HEK293 (cell line): ENCODE data around the gene SPATA31D1.

Source experiments
- CTCF ChIA-PET: fragments of 350-600 bp; formaldehyde crosslinking; extraction: SDS; loops from one replicate; lab custom pipeline; 2021; ENCODE audit warnings: antibody characterized with exemption; lab: Yijun Ruan, JAX
- POLR2A ChIA-PET: fragments of 300-600 bp; formaldehyde crosslinking; extraction: SDS; loops from one replicate; lab custom pipeline; 2020; ENCODE audit warnings: antibody characterized with exemption, inconsistent platforms; lab: Yijun Ruan, JAX
- H3K27ac ChIP-seq: fragments of 200-500 bp; sonication (Bioruptor generic); 2 replicates; pipeline ENCODE4 v1.5.1; 2014; ENCODE audit warnings: low read depth, low read length, control low read depth, inconsistent platforms; ENCODE audit errors: extremely low read depth
- H3K36me3 ChIP-seq, 2 experiments: fragments of 200-500 bp in 1 of 2; sonication (Bioruptor generic) in 1 of 2; 1 replicate in 1 of 2; 2 replicates in 1 of 2; pipeline ENCODE4 v1.5.1; 2014 to 2017; ENCODE audit warnings: inconsistent platforms in 2 of 2, low read length in 2 of 2; ENCODE audit not compliant: control insufficient read depth in 2 of 2, insufficient read depth in 1 of 2
- H3K4me1 ChIP-seq: fragments of 200-500 bp; sonication (Bioruptor generic); 2 replicates; pipeline ENCODE4 v1.5.1; 2014; ENCODE audit warnings: mild to moderate bottlenecking, low read length, inconsistent platforms; ENCODE audit not compliant: control insufficient read depth, insufficient read depth
- H3K4me3 ChIP-seq: 2 replicates; pipeline ENCODE4 v1.5.1; 2011; ENCODE audit warnings: low read depth, mild to moderate bottlenecking, control low read depth, low read length, moderate library complexity
- H3K9me3 ChIP-seq: fragments of 200-500 bp; sonication (Bioruptor generic); 2 replicates; pipeline ENCODE4 v1.5.1; 2014; ENCODE audit warnings: low read depth, low read length, inconsistent platforms; ENCODE audit not compliant: control insufficient read depth, insufficient read depth
- BCL11B ChIP-seq: fragments of 450-650 bp; formaldehyde crosslinking; IDR thresholded peaks from 2 replicates; pipeline ENCODE4 v1.5.1; 2016; ENCODE audit warnings: low read depth, missing biosample characterization, missing genetic modification characterization
- GLIS2 ChIP-seq: fragments of 450-650 bp; formaldehyde crosslinking; IDR thresholded peaks from 2 replicates; pipeline ENCODE4 v1.5.1; 2016; ENCODE audit warnings: missing biosample characterization, missing genetic modification characterization
- IKZF3 ChIP-seq: fragments of 450-650 bp; IDR thresholded peaks from 2 replicates; pipeline ENCODE4 v1.5.0; 2018; ENCODE audit warnings: missing biosample characterization, mild to moderate bottlenecking, missing genetic modification characterization, moderate library complexity
- ZBTB17 ChIP-seq: fragments of 450-650 bp; formaldehyde crosslinking; IDR thresholded peaks from 2 replicates; pipeline ENCODE4 v1.5.1; 2016; ENCODE audit warnings: missing biosample characterization, missing genetic modification characterization
- ZNF155 ChIP-seq: fragments of 450-650 bp; formaldehyde crosslinking; IDR thresholded peaks from 2 replicates; pipeline ENCODE4 v1.5.1; 2016; ENCODE audit warnings: missing biosample characterization, missing genetic modification characterization
- ZNF2 ChIP-seq: fragments of 450-650 bp; formaldehyde crosslinking; IDR thresholded peaks from 2 replicates; pipeline ENCODE4 v1.5.1; 2016; ENCODE audit warnings: missing biosample characterization, missing genetic modification characterization
- ZNF23 ChIP-seq: fragments of 450-650 bp; formaldehyde crosslinking; IDR thresholded peaks from 2 replicates; pipeline ENCODE4 v1.5.1; 2016; ENCODE audit warnings: missing biosample characterization, missing genetic modification characterization, borderline replicate concordance
- ZNF280C ChIP-seq: fragments of 450-650 bp; formaldehyde crosslinking; IDR thresholded peaks from 2 replicates; pipeline ENCODE4 v1.5.1; 2016; ENCODE audit warnings: missing biosample characterization, missing genetic modification characterization
- ZNF398 ChIP-seq: fragments of 450-650 bp; formaldehyde crosslinking; IDR thresholded peaks from 2 replicates; pipeline ENCODE4 v1.5.1; 2017; ENCODE audit warnings: missing biosample characterization, missing genetic modification characterization
- ZNF449 ChIP-seq: fragments of 450-650 bp; formaldehyde crosslinking; IDR thresholded peaks from 2 replicates; pipeline ENCODE4 v1.5.1; 2017; ENCODE audit warnings: missing biosample characterization, mild to moderate bottlenecking, missing genetic modification characterization, moderate library complexity
- ZNF518A ChIP-seq: fragments of 450-650 bp; formaldehyde crosslinking; conservative IDR thresholded peaks from 2 replicates; pipeline ENCODE4 v1.5.1; 2016; ENCODE audit warnings: low read depth, missing biosample characterization, missing genetic modification characterization
- ZNF521 ChIP-seq: fragments of 450-650 bp; formaldehyde crosslinking; IDR thresholded peaks from 2 replicates; pipeline ENCODE4 v1.5.1; 2017; ENCODE audit warnings: missing biosample characterization, mild to moderate bottlenecking, missing genetic modification characterization
- ZNF580 ChIP-seq: fragments of 450-650 bp; formaldehyde crosslinking; IDR thresholded peaks from 2 replicates; pipeline ENCODE4 v1.5.1; 2016; ENCODE audit warnings: missing biosample characterization, missing genetic modification characterization
- ZNF621 ChIP-seq: fragments of 450-650 bp; formaldehyde crosslinking; IDR thresholded peaks from 2 replicates; pipeline ENCODE4 v1.5.1; 2017; ENCODE audit warnings: missing biosample characterization, missing genetic modification characterization
- ZNF654 ChIP-seq: fragments of 450-650 bp; formaldehyde crosslinking; IDR thresholded peaks from 2 replicates; pipeline ENCODE4 v1.5.1; 2016; ENCODE audit warnings: low read depth, missing biosample characterization, missing genetic modification characterization
- ZNF747 ChIP-seq: fragments of 450-650 bp; formaldehyde crosslinking; IDR thresholded peaks from 2 replicates; pipeline ENCODE4 v1.5.1; 2016; ENCODE audit warnings: missing biosample characterization, missing genetic modification characterization
- ZNF785 ChIP-seq: fragments of 450-650 bp; formaldehyde crosslinking; IDR thresholded peaks from 2 replicates; pipeline ENCODE4 v1.5.1; 2016; ENCODE audit warnings: missing biosample characterization, missing genetic modification characterization
- ZNF843 ChIP-seq: fragments of 450-650 bp; formaldehyde crosslinking; IDR thresholded peaks from 2 replicates; pipeline ENCODE4 v1.5.1; 2016; ENCODE audit warnings: missing biosample characterization, missing genetic modification characterization
- ZSCAN30 ChIP-seq: fragments of 450-650 bp; IDR thresholded peaks from 2 replicates; pipeline ENCODE4 v1.5.1; 2018; ENCODE audit warnings: missing biosample characterization, mild to moderate bottlenecking, missing genetic modification characterization, moderate library complexity

SPATA31D1 gene

GRCh38 chr9:82022121-82022520 lies 33.5 kb downstream of the SPATA31D1 start:
- H3K36me3 ChIP-seq, result no peaks in the 10 kb centered on the region
- ChIA-PET POLR2A (no interaction called here), CTCF (no interaction called here)
- no peak for TF ChIP-seq ZNF654 (tag by site-specific recombination)
- no peak for TF ChIP-seq ZNF621 (tag by site-specific recombination)
- no peak for TF ChIP-seq ZNF785 (tag by site-specific recombination)
- TF ChIP-seq ZNF398 (tag by site-specific recombination), result no peak
- no peak for TF ChIP-seq ZNF747
- TF ChIP-seq ZNF155 (tag by site-specific recombination), result no peak
- H3K27ac ChIP-seq, result no peak overlapping the region
- H3K4me1 ChIP-seq, result no peaks in the 10 kb centered on the region
- no peak overlapping the region for H3K4me3 ChIP-seq
- H3K9me3 ChIP-seq, result no peaks in the 10 kb centered on the region

- CTCF ChIA-PET, result interaction anchor here (0.5 to 0.6 kb wide), 2 partner anchors 240 to 412 kb away, joined by 3 to 5 read pairs; no protein-coding TSS in a partner anchor
- POLR2A ChIA-PET, result no interaction called here
- TF ChIP-seq ZNF449 (tag by site-specific recombination) (no peak), ZNF521 (tag by site-specific recombination) (no peak), ZNF23 (tag by site-specific recombination) (no peak), GLIS2 (tag by site-specific recombination) (no peak), ZNF843 (tag by site-specific recombination) (no peak), ZNF518A (tag by site-specific recombination) (no peak), BCL11B (tag by site-specific recombination) (no peak), ZNF2 (tag by site-specific recombination) (no peak), ZSCAN30 (no peak), ZBTB17 (tag by site-specific recombination) (no peak), IKZF3 (tag by site-specific recombination) (no peak), ZNF280C (tag by site-specific recombination) (no peak), ZNF580 (tag by site-specific recombination) (no peak)
Measured at GRCh38 chr9:82024908-82025307, 36.3 kb downstream of the SPATA31D1 start.

More at GRCh38 chr9:82024908-82025307, 36.3 kb downstream of the SPATA31D1 start:
- Histone ChIP-seq H3K4me1 (no peaks in the 10 kb centered on the region), H3K27ac (no peak overlapping the region), H3K36me3 (no peaks in the 10 kb centered on the region), H3K4me3 (no peak overlapping the region), H3K9me3 (no peaks in the 10 kb centered on the region)
